Stimulated activated CD8-positive, alpha-beta memory T cell treated with anti-CD3 and anti-CD28 coated beads, Interleukin-12 subunit alpha, Interleukin-12 subunit beta, amount 100 ng/mL, for 24 hours (primary cell): ENCODE data around the gene SAMD7.

Experiments used
- DNase-seq: peaks from one replicate; pipeline ENCODE4 v3.0.0-alpha.2; 2020; ENCODE audit errors: extremely low read depth

SAMD7 gene

DNA sequence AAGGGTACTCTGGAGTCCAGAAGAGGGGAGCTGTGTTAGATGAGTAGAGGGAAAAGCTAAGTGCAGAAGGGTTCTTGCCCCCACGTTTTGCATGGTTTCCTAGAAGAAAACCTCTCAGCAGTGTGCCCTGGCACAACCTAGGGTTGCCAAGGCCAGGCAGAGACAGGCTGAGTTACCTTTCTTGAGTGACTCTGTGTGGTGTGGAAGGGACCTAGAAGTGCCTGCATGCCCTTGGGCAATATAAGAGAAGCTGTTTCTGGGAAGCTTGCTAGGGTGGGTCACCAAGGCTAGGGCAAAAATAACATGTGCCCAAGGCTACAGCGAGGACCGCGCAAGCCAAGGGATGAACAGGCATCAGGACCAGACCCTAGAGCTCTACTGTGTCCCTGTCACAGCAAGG lies 3.4 kb upstream of the SAMD7 start:
- no peak for DNase-seq

DNA sequence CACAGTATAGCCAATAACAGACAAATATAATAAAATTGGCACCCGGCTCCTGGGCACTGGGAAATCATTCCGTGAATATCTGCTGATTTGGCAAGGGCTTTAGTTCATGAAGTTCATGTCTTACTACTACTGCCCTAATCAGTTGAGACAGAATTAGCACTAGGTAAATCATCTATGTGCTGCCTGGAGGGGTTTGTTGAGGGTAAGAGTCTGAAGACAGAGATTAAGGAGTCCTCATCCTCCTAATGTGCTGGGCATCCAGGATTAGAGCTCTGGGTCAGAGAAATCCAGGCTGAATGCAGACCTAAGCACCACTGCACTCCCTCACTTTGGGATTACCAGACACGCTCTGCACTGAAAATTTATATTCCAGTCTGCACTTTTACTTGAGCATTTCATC lies 2.0 kb downstream of the SAMD7 start:
- DNase-seq, result no peak

DNA sequence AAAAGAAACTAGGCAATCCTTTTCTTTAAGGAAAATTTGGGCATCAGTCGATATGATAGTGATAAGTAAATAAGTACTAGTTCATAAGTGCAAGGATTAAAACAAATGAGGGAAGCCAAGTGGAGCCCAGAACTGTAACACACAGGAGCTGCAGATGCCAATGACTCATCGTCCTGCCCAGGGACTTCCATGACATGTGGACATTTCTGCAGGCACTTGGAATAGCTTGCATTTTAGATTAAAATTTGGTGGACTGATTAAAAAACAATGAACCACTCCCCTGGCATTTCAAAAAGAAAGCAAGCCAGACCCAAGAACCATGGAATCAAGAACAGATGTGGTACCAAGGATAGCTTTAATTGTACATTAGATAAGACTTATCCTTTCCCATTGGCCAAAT lies 2.9 kb downstream of the SAMD7 start:
- no peak for DNase-seq

DNA sequence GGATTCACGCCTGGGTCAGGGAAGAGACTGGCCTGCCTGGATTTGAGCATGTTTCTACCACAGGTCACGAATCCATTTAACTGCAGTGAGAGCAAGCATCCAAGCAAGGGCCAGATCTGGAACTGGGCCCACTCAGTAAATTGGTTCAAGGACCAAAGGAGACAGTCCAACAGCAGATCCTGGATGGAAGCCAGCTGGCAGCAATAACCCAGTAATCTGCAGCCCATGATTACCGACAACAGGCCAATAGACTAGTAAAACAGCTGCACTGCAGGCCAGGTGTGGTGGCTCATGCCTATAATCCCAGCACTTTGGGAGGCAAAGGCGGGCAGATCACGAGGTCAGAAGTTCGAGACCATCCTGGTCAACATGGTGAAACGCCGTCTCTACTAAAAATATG lies 11.8 kb downstream of the SAMD7 start:
- no peak for DNase-seq

DNA sequence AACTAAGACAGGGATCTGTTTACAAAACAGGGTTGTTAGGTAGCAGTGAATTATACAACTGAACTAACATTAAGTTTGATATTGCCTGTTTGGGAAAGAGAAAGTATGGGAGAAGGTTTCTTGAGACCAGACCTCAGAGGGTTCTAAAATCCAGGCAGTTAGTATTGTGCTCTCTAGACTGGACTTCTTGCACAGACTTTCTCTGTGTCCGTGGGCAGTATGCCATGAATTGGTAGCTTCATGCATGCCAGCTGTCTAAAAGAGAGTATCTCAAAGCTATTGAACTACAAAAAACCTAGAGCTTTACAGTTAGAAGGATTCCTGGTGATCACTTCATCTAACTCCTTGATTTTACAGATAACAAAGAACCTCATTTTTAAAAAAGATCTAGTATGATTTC lies 12.5 kb downstream of the SAMD7 start:
- no peak for DNase-seq

DNA sequence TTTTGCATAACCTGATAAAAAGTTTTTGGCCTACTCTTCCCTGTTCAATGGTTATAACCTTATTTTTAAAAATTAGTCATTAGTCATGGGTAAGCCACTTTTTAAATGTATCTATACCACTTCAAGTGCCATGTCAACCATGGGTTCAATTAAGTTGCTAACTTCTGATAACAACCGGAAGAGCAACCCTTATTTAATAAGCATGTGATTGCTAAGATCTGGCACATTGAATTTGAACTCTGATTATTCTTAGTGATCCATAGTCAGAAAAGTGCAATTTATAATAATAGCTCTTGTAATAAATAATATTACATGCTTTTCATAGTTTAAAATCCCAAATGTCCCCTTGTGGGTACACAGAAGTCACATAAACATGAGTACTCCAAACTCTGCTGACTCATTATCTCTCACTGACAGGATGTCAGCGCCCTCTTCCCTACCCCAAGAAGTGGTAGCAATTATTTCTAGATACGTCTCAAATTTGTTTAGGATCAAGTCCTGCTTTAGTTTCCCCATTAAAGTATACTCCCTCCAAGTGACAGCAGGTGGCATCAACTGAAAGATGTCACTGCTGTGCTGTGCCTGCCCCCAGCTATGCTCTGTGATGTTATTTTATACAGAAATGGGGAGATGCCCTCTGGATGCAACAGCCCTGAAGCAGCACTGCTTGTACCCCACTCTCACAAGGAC lies 18.6 kb downstream of the SAMD7 start:
- DNase-seq, result no peak

DNA sequence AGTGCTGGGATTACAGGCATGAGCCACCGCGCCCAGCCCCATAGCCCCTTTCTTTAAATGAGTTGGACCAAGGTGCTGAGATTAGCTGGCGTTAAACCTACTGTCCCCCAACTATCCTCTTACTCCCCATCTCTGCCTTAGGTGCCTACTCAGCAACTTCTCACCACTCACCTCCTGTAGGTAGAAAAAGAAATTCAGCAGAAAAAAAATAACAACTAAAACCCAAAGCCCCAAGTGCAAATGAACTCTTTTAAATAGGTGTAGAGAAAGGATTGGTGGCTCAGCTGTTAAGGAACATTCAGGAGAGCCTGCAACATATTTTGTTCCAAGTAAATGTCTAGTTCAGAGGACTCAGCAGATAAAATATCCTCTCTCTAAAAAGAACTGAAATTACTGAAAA lies 19.5 kb downstream of the SAMD7 start:
- no peak for DNase-seq

DNA sequence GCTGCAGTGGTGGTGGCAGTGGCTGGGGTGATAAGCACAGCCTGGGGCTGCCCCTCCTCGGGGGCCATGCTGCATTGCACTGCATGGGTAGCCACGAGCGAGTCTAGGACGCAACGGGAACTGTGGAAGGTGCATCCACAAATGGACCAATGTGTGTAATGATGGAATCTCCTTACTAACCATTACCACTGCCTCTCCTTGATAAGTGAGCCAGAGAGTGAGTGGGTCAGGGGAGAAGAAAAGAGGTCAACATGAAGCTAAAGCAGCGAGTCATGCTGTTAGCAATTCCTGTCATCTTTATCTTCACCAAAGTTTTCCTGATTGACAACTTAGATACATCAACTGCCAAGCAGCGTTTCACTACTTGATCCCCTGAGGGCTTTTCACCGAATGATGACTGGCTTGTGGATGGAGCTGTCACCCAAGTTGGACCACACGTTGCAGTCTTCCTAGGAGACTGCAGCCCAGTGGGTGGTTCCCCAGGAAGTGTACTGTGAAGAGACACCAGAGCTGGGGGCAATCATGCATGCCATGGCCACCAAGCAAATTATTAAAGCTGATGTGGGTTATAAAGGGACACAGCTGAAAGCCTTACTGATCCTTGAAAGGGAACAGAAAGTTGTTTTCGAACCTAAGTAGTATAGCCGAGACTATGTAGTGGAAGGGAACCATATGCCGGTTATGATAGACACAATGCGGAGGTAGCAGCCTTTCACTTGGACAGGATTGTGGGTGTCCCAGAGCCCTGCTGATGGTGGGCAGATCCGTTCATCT lies 20.6 kb downstream of the SAMD7 start:
- no peak for DNase-seq

DNA sequence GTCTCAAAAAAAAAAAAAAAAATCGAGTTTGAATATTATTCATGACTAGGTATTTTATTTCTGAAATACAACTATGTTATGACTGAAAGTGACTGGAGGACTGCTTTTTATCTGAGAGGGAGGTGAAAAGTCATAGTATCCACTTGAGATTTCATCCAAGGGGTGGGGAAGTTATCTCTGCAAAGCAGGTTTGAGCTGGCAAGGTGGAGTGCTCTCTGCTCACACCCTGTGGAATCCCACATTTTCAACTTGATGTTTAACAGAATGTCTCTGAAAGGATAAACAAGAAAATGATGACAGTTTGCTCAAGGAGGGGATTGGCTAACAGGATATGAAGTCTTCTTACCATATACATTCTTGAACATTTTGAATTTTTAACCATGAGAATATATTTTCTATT lies 27.9 kb downstream of the SAMD7 start:
- no peak for DNase-seq

DNA sequence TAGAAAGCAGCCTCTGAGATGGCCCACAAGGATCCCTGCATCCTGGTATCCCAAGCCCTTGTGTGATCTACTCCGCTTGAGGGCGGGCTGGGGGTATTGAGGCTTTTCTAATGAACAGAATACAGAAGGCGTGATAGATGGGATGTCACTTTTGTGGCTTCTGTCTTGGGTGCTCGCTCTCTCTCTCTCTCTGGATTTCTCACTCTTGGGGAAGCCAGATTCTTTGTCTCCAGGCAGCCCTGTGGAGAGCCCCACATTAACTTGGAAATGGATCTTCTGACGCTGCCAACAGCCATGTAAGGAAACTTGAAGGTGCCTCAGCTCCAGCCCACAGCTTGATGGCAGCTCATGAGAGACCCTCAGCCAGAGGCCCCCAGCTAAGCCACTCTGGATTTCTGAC lies 28.4 kb downstream of the SAMD7 start:
- DNase-seq, result no peak

DNA sequence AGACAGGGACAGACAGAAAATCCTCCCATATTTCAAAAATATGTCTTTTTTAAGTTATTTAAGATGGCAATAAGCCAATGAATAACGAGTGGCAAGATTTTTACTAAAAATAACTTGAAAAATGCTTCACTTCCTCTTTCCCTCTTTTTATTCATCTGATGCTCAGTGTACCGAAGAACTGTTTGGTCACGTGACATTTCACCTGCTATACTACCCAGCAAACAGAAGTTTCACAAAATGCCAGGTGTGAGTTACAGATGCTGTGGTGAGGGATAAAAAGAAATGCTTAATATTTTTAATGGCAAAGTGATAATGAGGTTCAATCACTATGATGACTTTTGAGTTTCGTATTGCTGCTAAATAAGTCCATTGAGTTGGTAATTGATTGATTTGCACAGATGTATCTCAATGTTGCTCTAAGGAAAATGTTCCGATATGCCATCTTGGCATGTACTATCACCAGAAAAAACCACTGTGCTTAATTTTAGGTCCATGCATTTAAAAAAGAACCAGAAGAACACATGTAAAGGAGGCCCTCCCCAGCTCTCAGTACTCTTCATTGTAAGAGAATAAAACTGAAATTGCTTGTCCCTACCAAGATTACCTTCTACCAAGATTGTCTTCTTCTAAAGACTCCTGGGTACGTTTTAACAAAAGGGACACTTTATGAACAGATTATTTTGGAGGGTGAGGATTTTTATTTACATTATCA lies 29.3 kb downstream of the SAMD7 start:
- no peak for DNase-seq

DNA sequence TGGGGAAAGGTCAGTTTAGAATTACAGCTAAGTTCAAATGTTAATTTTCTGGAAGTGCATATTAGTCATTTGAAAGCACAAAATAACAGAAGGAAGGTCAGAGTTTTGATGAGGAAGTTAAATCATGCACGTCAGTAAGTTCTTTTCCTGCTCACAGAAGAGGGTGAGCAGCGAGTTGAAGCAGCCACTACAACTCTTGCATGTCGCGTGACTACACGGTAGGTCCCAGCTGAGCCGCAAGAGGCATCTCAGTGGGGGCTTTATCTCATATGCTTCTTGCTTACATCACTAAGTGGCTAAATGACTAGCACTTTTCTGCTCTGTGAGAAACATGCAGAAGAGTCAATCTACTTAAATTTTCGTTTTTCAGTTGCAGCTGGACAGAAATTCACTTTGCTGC lies 33.9 kb downstream of the SAMD7 start:
- no peak for DNase-seq

DNA sequence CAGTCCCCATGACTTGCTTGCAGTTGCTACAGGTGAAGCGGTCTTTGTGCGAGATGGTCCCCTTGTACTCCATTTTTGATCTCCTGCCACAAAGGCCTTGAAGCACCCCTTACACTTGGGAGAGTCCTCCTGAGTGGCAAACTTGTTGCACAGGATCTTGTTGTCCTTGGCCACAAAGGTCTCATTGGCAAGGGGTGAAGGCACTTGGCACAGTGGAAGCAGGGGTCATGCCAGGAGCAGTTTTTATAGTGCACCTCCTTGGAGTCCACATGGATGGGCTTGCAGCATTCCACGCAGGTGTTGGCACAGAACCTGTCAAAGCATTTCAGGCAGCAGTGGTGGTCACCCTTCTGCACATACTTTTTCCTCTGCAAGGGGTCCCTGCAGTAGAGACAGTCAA lies 35.0 kb downstream of the SAMD7 start:
- DNase-seq, result no peak

DNA sequence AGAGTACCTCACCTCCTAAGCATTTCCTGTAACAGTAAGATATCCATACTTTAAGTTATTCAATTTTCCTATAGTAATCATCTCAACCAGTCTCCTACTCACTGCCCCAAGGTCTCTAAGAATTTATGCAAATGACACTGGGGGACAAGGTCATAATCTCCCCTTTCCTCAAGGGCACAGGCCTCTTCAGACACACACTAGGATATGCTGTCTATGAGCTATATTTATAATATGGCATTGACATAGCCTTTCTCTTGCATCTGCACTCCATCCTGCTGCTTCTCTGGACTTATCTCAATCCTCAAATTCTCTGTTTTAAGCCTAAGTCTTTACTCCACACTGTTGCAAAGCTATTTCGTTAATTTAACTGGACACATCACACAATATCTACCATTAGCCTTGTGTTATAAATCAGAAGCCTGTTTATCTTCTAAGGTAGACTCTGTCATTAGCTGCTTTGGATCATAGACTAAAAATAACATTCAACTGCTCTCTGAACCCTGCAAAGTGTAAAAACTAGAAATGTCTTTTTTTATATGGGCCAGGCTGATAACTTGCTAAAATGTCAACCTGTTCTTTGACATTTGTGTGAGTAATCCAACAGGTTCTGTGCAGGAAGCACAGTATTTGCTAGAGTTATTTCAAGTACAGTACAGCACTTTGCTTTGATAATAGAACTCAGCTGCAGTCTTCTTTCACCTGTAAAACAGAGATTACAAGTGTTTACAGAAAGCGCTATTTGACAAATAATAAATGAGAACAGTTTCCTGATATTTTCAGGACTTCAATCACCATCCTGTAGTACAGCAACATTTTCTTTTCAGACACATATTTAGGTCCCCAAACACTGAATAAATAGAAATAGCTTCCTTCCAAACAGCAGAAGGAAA lies 37.4 kb downstream of the SAMD7 start:
- DNase-seq, result no peak

DNA sequence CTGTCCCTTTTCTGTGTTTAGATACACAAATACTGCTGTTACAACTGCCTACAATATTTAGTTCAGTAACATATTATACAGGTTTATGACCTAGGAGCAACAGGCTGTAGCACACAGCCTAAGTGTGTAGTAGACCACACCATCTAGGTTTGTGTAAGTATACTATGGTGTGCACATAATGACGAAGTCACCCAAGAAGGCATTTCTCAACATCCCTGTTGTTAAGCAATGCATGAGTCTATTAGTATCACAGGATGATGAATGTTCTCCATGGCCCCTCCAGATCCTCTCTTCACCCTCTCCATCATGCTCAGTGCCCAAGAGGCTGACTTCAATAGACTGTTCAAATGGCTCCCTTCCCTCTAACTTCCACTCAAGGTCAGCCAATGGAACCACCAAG lies 40.7 kb downstream of the SAMD7 start:
- no peak for DNase-seq

DNA sequence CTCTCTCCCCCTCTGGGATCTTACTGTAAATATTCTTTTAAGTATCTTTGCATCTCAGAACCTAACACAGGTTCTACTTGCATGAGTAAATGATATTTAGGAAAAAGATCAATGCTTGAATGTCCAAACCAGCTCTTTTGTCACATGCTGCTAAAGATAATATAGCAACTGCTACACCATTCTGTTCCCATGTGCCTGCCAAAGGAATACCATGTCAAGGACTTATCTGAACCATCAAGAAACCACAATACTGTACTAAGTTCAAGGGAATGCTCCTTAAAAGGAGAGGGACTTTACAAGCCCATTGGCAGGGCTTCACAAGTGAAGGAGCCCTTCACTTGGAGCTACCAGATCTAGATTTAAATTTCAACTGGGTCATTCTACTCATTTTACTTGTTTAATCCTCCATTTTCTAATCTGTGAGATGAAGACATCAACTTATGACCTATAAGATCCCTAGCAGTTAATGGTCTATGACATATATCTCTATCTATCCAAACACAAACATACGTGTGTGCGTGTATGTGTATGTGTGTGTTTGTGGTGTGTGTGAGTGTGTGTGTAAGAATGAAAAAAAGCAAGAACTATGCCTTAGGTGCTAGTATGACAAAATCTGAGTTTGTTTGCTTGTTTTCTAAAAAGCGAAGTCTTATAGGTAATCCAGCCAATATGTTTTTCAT lies 42.2 kb downstream of the SAMD7 start:
- DNase-seq, result no peak

DNA sequence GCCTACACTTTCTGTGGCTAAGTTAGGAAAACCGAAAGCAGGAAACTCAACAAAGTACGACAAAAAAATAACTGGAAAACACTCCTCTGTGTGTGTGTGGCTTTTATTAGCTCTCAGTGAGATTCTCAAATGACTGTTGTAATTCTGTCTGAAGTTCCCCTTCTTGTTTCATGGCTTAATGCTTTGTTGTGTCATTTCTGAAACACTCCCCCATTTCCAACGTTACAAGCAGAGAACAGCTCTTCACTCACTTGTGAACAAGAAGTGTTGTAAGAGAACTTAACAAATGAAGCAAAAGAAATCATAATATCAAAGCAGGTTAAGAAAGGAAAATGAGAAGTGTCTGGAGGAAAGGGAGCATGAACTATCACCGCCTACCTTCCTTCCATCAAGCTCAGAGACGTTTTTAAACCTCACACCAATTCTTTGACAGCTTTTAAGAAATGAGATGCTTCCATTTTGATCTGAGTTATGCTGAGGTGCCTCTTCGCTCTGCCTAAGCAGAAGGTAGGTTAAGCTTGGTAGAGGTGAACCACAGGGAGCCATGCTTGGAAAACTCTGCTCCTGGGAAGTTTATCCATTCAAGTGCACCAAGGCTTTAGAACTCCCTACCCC lies 42.9 kb downstream of the SAMD7 start:
- DNase-seq, result no peak

DNA sequence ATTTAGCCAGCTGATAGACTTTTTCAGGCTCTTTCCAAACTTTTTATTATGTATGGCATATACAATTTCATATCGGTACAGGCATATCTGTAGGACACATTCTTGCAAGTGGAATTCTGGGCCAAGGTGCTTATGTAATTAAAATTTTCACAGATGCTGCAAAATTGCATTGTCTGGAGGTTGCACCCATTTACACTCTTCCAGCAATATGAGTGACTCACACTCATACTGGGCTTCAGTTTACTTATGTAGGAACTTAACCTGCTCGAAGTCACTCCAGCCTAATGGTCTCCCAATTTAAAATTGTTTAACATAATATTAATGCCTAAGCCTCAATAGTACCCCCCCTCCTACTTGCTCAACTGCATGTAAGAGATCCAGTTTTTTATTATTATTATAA lies 44.0 kb downstream of the SAMD7 start:
- no peak for DNase-seq

DNA sequence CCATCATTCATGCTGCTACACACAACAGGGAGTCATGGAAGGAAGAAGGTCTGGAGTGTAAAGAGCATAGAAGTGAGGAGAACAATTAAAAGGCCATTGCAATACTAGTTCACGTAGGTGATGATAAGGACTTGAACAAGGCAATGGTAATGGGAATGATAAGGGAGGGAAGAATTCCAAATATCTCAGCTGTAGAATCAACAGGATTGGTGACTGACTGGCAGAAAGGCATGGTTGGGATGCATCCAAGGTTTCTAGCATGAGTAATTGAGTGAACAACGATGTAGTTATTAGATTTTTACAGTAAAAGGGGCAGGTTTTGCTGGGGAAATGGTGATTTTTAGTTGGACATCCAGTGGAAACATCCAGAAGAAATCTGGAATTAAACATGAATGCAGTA lies 52.8 kb downstream of the SAMD7 start:
- DNase-seq, result no peak

DNA sequence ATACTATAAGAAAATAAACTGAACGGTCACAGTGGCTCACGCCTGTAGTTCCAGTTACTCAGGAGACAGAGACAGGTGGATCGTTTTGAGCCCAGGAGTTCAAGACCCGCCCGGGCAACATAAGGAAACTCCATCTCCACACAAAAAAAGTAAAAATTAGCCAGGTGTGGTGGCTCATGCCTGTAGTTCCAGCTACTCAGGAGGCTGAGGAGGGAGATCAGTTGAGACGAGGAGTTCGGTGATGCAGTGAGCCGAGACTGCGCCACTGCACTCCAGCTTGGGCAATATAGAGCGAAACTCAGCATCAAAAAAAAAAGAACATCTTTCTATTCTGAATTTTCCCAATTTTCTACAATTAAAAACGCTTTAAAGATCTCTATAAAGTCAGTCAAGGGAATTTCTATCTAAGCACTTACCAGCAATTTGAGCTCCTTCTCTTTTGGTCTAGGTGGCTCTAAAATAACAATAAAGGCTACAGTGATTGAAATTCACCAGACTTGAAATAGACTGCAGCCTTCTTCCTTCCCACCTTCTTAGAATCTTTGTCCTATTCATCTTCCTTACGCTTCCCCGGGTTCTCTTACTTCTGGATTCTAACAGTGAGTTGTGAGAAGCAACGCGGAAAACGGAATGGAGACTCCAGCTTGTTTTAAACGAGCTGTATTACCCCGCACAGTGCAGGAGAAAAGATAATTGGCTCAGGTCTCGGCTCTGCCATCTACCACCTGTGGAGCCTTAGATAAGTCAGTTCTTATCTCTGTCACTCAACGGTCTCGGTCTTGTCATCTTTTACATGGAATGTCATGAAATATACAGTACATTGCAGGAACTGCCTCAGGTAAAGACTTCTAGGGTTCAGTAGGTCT lies 54.4 kb downstream of the SAMD7 start:
- DNase-seq, result no peak
